CD14-positive monocyte (primary cell): Measurements from ENCODE around the gene APLF. TPM values are rescaled to one million over a fixed set of nuclear protein-coding genes. Genes with fewer than 3 reads are reported as not detected.

Experiments
- DNase-seq, 3 donors: peaks; one replicate each; pipeline ENCODE4 v3.0.0-alpha.2; 2011 to 2022
- H2AFZ ChIP-seq: 2 replicates; pipeline ENCODE4 v1.6.0; 2012; ENCODE audit warnings: mild to moderate bottlenecking, low read depth, low read length, inconsistent platforms; ENCODE audit not compliant: insufficient read depth, poor library complexity, severe bottlenecking
- H3K27ac ChIP-seq, 2 donors: 1 replicate in 1 of 2; 2 replicates in 1 of 2; pipeline ENCODE4 v1.5.1; 2012 to 2013; ENCODE audit warnings: low read length in 2 of 2, control low read depth in 1 of 2, inconsistent platforms in 1 of 2, low read depth in 1 of 2, mild to moderate bottlenecking in 1 of 2
- H3K27me3 ChIP-seq, 2 donors: one replicate each; pipeline versions ENCODE4 v1.6.0 to v1.6.1; 2011 to 2013; ENCODE audit warnings: low read length in 2 of 2; ENCODE audit not compliant: control insufficient read depth in 2 of 2, insufficient read depth in 2 of 2
- H3K36me3 ChIP-seq, 2 donors: replicated peaks in 1 of 2; 1 replicate in 1 of 2; 2 replicates in 1 of 2; pipeline versions ENCODE4 v1.5.1 to v1.6.1; 2012 to 2013; ENCODE audit warnings: low read length in 2 of 2, control low read depth in 1 of 2, inconsistent platforms in 1 of 2, mild to moderate bottlenecking in 1 of 2; ENCODE audit not compliant: insufficient read depth in 2 of 2, control insufficient read depth in 1 of 2
- H3K4me1 ChIP-seq, 2 donors: 1 replicate in 1 of 2; 2 replicates in 1 of 2; pipeline versions ENCODE4 v1.5.1 to v1.6.1; 2012 to 2013; ENCODE audit warnings: low read length in 2 of 2, control low read depth in 1 of 2, inconsistent platforms in 1 of 2, mild to moderate bottlenecking in 1 of 2, moderate library complexity in 1 of 2; ENCODE audit not compliant: insufficient read depth in 2 of 2, control insufficient read depth in 1 of 2
- H3K4me2 ChIP-seq: replicated peaks from 2 replicates; pipeline ENCODE3; 2012; ENCODE audit warnings: low read length, moderate library complexity, mild to moderate bottlenecking; ENCODE audit not compliant: poor library complexity, severe bottlenecking; ENCODE audit errors: extremely low read depth
- H3K4me3 ChIP-seq, 3 experiments: fragments of 200-600 bp in 1 of 3; sonication (generic) in 1 of 3; replicated peaks in 1 of 3; 1 replicate in 2 of 3; 2 replicates in 1 of 3; pipeline ENCODE4 v1.5.1; 2011 to 2013; ENCODE audit warnings: low read length in 3 of 3, mild to moderate bottlenecking in 3 of 3, control low read depth in 2 of 3, low read depth in 2 of 3, inconsistent platforms in 1 of 3, moderate library complexity in 1 of 3
- H3K79me2 ChIP-seq: 2 replicates; pipeline ENCODE4 v1.6.0; 2012; ENCODE audit warnings: mild to moderate bottlenecking, control low read depth, inconsistent platforms, low read length, moderate library complexity; ENCODE audit not compliant: insufficient read depth
- H3K9ac ChIP-seq: 2 replicates; pipeline ENCODE4 v1.6.0; 2017; ENCODE audit warnings: low read length, mild to moderate bottlenecking; ENCODE audit not compliant: insufficient read depth, poor library complexity, severe bottlenecking
- H3K9me3 ChIP-seq, 2 donors: replicated peaks in 1 of 2; 1 replicate in 1 of 2; 2 replicates in 1 of 2; pipeline versions ENCODE4 v1.5.1 to v1.6.1; 2012 to 2013; ENCODE audit warnings: low read length in 2 of 2, control low read depth in 1 of 2; ENCODE audit not compliant: control insufficient read depth in 1 of 2, insufficient read depth in 1 of 2
- H4K20me1 ChIP-seq: 2 replicates; pipeline ENCODE4 v1.6.0; 2012; ENCODE audit warnings: mild to moderate bottlenecking, low read length, control low read depth, moderate library complexity; ENCODE audit not compliant: insufficient read depth
- H3K27ac Mint-ChIP-seq, 7 donors: one replicate each; pipeline ENCODE4 v1.8.0; 2020; ENCODE audit warnings: mild to moderate bottlenecking in 7 of 7, mixed read lengths in 7 of 7, moderate library complexity in 6 of 7, inconsistent platforms in 2 of 7
- H3K27me3 Mint-ChIP-seq, 3 donors: one replicate each; pipeline ENCODE4 v1.8.0; 2021 to 2022; ENCODE audit warnings: low read depth in 3 of 3, mild to moderate bottlenecking in 3 of 3, mixed read lengths in 3 of 3, moderate library complexity in 3 of 3, inconsistent platforms in 1 of 3
- H3K36me3 Mint-ChIP-seq, 2 donors: one replicate each; pipeline ENCODE4 v1.8.0; 2020; ENCODE audit warnings: mixed read lengths in 2 of 2, inconsistent platforms in 1 of 2, mild to moderate bottlenecking in 1 of 2
- H3K4me1 Mint-ChIP-seq: one replicate; pipeline ENCODE4 v1.8.0; 2020; ENCODE audit warnings: mild to moderate bottlenecking, mixed read lengths
- H3K4me3 Mint-ChIP-seq, 2 donors: one replicate each; pipeline ENCODE4 v1.8.0; 2020; ENCODE audit warnings: mild to moderate bottlenecking in 2 of 2, mixed read lengths in 2 of 2, moderate library complexity in 1 of 2
- H3K9me3 Mint-ChIP-seq, 7 donors: one replicate each; pipeline ENCODE4 v1.8.0; 2020 to 2022; ENCODE audit warnings: mixed read lengths in 7 of 7, mild to moderate bottlenecking in 6 of 7, moderate library complexity in 6 of 7, inconsistent platforms in 2 of 7
- CTCF ChIP-seq: fragments of 200-600 bp; IDR thresholded peaks from one replicate; pipeline ENCODE4 v1.8.0; 2022; ENCODE audit warnings: antibody characterized with exemption, mild to moderate bottlenecking
- WGBS: methylation state at CpG from one replicate; pipeline ENCODE4 v1.1.5; 2013; ENCODE audit warnings: missing lambda C conversion rate; ENCODE audit not compliant: insufficient coverage; 5-methylcytosine and 5-hydroxymethylcytosine counted together
- intact Hi-C, 2 donors: fragments of 100-400 bp; cut with micrococcal nuclease; formaldehyde crosslinking; loops; one replicate each; pipeline versions ENCODE4 v1.15.0 to v1.15.1; 2023
- polyA plus RNA-seq, 3 donors: library from polyadenylated mRNA; depleted of rRNA in 1 of 3; unstranded in 2 of 3; stranded (reverse) in 1 of 3; fragments of 300-500 nt in 2 of 3; fragments of >200 nt in 1 of 3; fragmentation: Illumina TruSeq in 2 of 3; gene quantifications; 1 replicate in 2 of 3; 2 replicates in 1 of 3; pipeline ENCODE4 v1.2.3, GENCODE V29; 2012 to 2021

APLF gene
- polyA plus RNA-seq, 3 donors, result 0.77 to 1.8 (median 1.2) TPM

GRCh38 chr2:68565858-68566257 is 98.5 kb downstream of the APLF start:
- WGBS, result 100% methylated on average over 2 of the region's 4 CpGs
- H3K27ac Mint-ChIP-seq, result no peak overlapping the region
- peaks cover 3% of the 10 kb centered on the region for H3K4me1 Mint-ChIP-seq
- no peak for DNase-seq
- H3K36me3 Mint-ChIP-seq, result no peaks in the 10 kb centered on the region
- no peak overlapping the region for H3K4me3 Mint-ChIP-seq
- H3K27me3 ChIP-seq, result no peaks in the 10 kb centered on the region
- H3K4me1 ChIP-seq, result no peaks in the 10 kb centered on the region
- no peak overlapping the region for H2AFZ ChIP-seq
- intact Hi-C loops, result no loop called here
- H4K20me1 ChIP-seq, result no peaks in the 10 kb centered on the region
- no peak overlapping the region for H3K4me3 ChIP-seq
- H3K9me3 Mint-ChIP-seq, result peaks cover 0 to 4% (median 0%) of the 10 kb centered on the region in 7 donors
- no peak overlapping the region for H3K4me2 ChIP-seq
- no peak overlapping the region for H3K27ac ChIP-seq
- no peak overlapping the region for H3K9ac ChIP-seq
- H3K36me3 ChIP-seq, result no peaks in the 10 kb centered on the region
- no peaks in the 10 kb centered on the region for H3K79me2 ChIP-seq
- no peak for TF ChIP-seq CTCF
- H3K27me3 Mint-ChIP-seq, result peaks cover 0 to 2% (median 0%) of the 10 kb centered on the region in 3 donors
- H3K9me3 ChIP-seq, result no peaks in the 10 kb centered on the region

- Histone ChIP-seq H3K4me2 (no peak overlapping the region), H4K20me1 (no peaks in the 10 kb centered on the region), H3K27ac (no peak overlapping the region), H3K9ac (no peak overlapping the region), H3K9me3 (no peaks in the 10 kb centered on the region), H3K27me3 (no peaks in the 10 kb centered on the region), H3K36me3 (no peaks in the 10 kb centered on the region), H2AFZ (no peak overlapping the region), H3K4me3 (no peak overlapping the region), H3K4me1 (no peaks in the 10 kb centered on the region), H3K79me2 (no peaks in the 10 kb centered on the region)
- H3K9me3 Mint-ChIP-seq, result peaks cover 0 to 4% (median 0%) of the 10 kb centered on the region in 7 donors
- DNase-seq, result no peak
- no peak overlapping the region for H3K27ac Mint-ChIP-seq
- H3K4me3 Mint-ChIP-seq, result no peak overlapping the region
- no peak for TF ChIP-seq CTCF
- H3K4me1 Mint-ChIP-seq, result peaks cover 2% of the 10 kb centered on the region
- no peaks in the 10 kb centered on the region for H3K36me3 Mint-ChIP-seq
- H3K27me3 Mint-ChIP-seq, result peaks cover 0 to 2% (median 0%) of the 10 kb centered on the region in 3 donors
- intact Hi-C loops, result no loop called here
- no CpG with 5 or more reads among the region's 3 CpGs for WGBS
Observed at GRCh38 chr2:68566362-68566761, 99.0 kb downstream of the APLF start.
